ENCODE data around the gene ATP5F1B.

DNA sequence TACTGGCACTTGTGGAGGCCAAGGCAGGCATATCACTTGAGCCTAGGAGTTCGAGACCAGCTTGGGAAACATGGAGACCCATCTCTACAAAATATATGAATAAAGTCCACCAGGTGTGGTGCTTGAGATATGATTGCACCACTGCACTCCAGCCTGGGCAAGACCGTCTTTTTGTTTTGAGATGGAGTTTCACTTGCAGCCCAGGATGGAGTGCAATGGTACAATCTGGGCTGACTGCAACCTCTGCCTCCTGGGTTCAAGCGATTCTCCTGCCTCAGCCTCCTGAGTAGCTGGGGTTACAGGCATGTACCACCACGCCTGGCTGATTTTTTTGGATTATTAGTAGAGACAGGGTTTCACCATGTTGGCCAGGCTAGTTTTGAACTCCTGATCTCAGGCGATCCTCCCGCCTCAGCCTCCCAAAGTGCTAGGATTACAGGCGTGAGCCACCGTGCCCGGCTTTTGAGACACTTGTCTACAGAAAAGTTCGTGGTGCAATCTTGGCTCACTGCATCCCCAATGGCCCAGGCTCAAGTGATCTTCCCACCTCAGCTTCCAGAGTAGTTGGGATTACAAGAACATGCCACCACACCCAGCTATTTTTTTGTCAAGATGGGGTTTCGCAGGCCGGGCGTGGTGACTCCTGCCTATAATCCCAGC lies 16.3 kb upstream of the ATP5F1B start:
- TF ChIP-seq CTCF (IDR thresholded peaks at IDR 0.05; ENCODE audit: borderline replicate concordance, extremely low read depth, low read length, poor library complexity, severe bottlenecking) (no peak), EZH2 (IDR thresholded peaks at IDR 0.05; ENCODE audit: borderline replicate concordance, low read depth, low read length, severe bottlenecking) (no peak)
